NB4 (cell line): ENCODE results near the gene ZBP1.

Source experiments
- CTCF ChIP-seq: IDR thresholded peaks from one replicate; pipeline ENCODE4 v1.5.1; 2012; ENCODE audit warnings: low read depth, low read length
- MAX ChIP-seq: IDR thresholded peaks from 2 replicates; pipeline ENCODE4 v1.6.1; 2011; ENCODE audit warnings: low read depth, low read length
- MYC ChIP-seq: IDR thresholded peaks from 2 replicates; pipeline ENCODE4 v1.6.1; 2011; ENCODE audit warnings: low read depth, low read length
- POLR2A ChIP-seq: IDR thresholded peaks from 2 replicates; pipeline ENCODE4 v1.6.1; 2011; ENCODE audit warnings: mild to moderate bottlenecking; ENCODE audit not compliant: insufficient read length; ENCODE audit errors: extremely low read depth

DNA sequence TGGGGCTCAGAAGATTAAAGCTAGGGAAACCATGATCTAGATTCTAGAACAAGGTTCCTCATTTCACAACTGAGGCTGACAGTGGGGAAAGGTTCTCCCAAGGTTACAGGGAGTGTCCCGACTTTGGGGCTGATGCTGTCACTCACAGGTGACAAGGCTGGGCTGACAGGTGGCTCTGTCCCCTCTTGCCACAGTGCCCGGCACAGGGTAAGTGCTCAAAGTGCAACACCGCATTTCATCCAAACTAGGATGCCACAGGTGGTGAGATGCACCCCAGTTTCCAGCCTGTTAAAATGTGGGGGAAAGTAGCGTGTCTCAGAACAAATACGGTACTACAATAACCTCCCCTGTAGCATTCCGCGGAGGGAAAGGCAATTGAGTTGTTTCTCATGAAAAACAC, 7.8 kb downstream of the ZBP1 start:
- no peak for TF ChIP-seq CTCF
- no peak for TF ChIP-seq MAX
- TF ChIP-seq POLR2A = no peak
- TF ChIP-seq MYC = no peak
